HCT116 (cell line): ENCODE measurements around the gene CRYGA. TPM values are rescaled to one million over a fixed set of nuclear protein-coding genes. Genes with fewer than 3 reads are reported as not detected.

Experiments used
- ATAC-seq: fragments of 200-7000 bp; cut with Tn5 transposase; 2 replicates; pipeline ENCODE4 v1.9.1; 2020; ENCODE audit warnings: mild to moderate bottlenecking, moderate library complexity
- BruUV-seq: library from RNA; stranded (reverse); fragments of 400-500 nt; replicated peaks from 2 replicates; lab custom pipeline; 2021; lab: Mats Ljungman, UMichigan
- CTCF ChIA-PET: fragments of 300-600 bp; sonication (Branson Sonifier 250); formaldehyde crosslinking; loops from one replicate; lab custom pipeline; 2021; ENCODE audit warnings: antibody characterized with exemption; lab: Charles Lee
- POLR2A ChIA-PET: fragments of 300-600, 350-600 bp; sonication (Branson Sonifier 250); formaldehyde crosslinking; loops from one replicate; lab custom pipeline; 2021; ENCODE audit warnings: antibody characterized with exemption; lab: Charles Lee
- RAD21 ChIA-PET, 2 experiments: fragments of 300-600 bp; sonication (Branson Sonifier 250); formaldehyde crosslinking; loops; one replicate each; lab custom pipeline; 2023; ENCODE audit warnings: low total read pairs in 2 of 2; ENCODE audit not compliant: uncharacterized antibody in 2 of 2, unreplicated experiment in 2 of 2, low non-redundant PET in 1 of 2; lab: Charles Lee
- DNase-seq: peaks from one replicate; pipeline ENCODE4 v3.0.0-alpha.2; 2010; ENCODE audit warnings: low read depth, low spot score
- H2AFZ ChIP-seq: fragments of 200-600 bp; shearing (Covaris generic), sonication (generic); 2 replicates; pipeline ENCODE4 v1.6.1; 2017; ENCODE audit warnings: low read depth, mixed run types, mixed read lengths, antibody characterized with exemption, low read length; ENCODE audit not compliant: poor library complexity, severe bottlenecking
- H3K27ac ChIP-seq: 2 replicates; pipeline ENCODE4 v1.5.1; 2012; ENCODE audit warnings: low read depth, low read length
- H3K27me3 ChIP-seq: fragments of 200-600 bp; sonication (generic); 2 replicates; pipeline ENCODE4 v1.6.1; 2016; ENCODE audit warnings: mixed run types, low read length, mixed read lengths; ENCODE audit not compliant: insufficient read depth
- H3K36me3 ChIP-seq, 2 experiments: fragments of 200-500 bp in 1 of 2; fragments of 200-600 bp in 1 of 2; sonication (Bioruptor generic) in 1 of 2; sonication (generic) in 1 of 2; 2 replicates each; pipeline versions ENCODE4 v1.5.1 to v1.6.1; 2014 to 2016; ENCODE audit warnings: low read length in 2 of 2, inconsistent platforms in 1 of 2, mixed read lengths in 1 of 2, mixed run types in 1 of 2; ENCODE audit not compliant: insufficient read depth in 2 of 2, control insufficient read depth in 1 of 2
- H3K4me1 ChIP-seq, 2 experiments: fragments of 200-600 bp in 1 of 2; sonication (generic) in 1 of 2; 2 replicates each; pipeline versions ENCODE4 v1.5.1 to v1.6.1; 2012 to 2017; ENCODE audit warnings: low read length in 2 of 2, inconsistent platforms in 1 of 2, mild to moderate bottlenecking in 1 of 2, mixed read lengths in 1 of 2, mixed run types in 1 of 2, moderate library complexity in 1 of 2; ENCODE audit not compliant: insufficient read depth in 2 of 2, control insufficient read depth in 1 of 2
- H3K4me2 ChIP-seq: fragments of 200-600 bp; sonication (generic); 2 replicates; pipeline ENCODE4 v1.6.1; 2017; ENCODE audit warnings: mixed run types, low read length, mixed read lengths
- H3K4me3 ChIP-seq, 2 experiments: fragments of 200-600 bp in 1 of 2; sonication (generic) in 1 of 2; replicated peaks in 1 of 2; 2 replicates each; pipeline ENCODE4 v1.5.1; 2011 to 2016; ENCODE audit warnings: low read length in 2 of 2, control low read depth in 1 of 2, low read depth in 1 of 2, mild to moderate bottlenecking in 1 of 2, mixed read lengths in 1 of 2, mixed run types in 1 of 2
- H3K79me2 ChIP-seq: fragments of 200-600 bp; sonication (generic); 2 replicates; pipeline ENCODE4 v1.6.1; 2017; ENCODE audit warnings: mild to moderate bottlenecking, mixed run types, low read length, moderate library complexity, mixed read lengths; ENCODE audit not compliant: insufficient read depth
- H3K9ac ChIP-seq: fragments of 200-600 bp; sonication (generic); 2 replicates; pipeline ENCODE4 v1.6.1; 2016; ENCODE audit warnings: low read length, mixed read lengths
- H3K9me2 ChIP-seq: fragments of 200-600 bp; sonication (generic), shearing (Covaris generic); 2 replicates; pipeline ENCODE4 v1.6.1; 2017; ENCODE audit warnings: mixed run types, mild to moderate bottlenecking, moderate library complexity; ENCODE audit not compliant: insufficient read depth
- H3K9me3 ChIP-seq, 2 experiments: fragments of 200-500 bp in 1 of 2; fragments of 200-600 bp in 1 of 2; sonication (Bioruptor generic) in 1 of 2; sonication (generic) in 1 of 2; 2 replicates each; pipeline ENCODE4 v1.6.1; 2014 to 2017; ENCODE audit warnings: low read length in 2 of 2, mixed read lengths in 2 of 2, inconsistent platforms in 1 of 2, low read depth in 1 of 2, mild to moderate bottlenecking in 1 of 2, mixed run types in 1 of 2, moderate library complexity in 1 of 2; ENCODE audit not compliant: control insufficient read depth in 1 of 2, insufficient read depth in 1 of 2
- H4K20me1 ChIP-seq: fragments of 200-600 bp; sonication (generic), shearing (Covaris generic); 2 replicates; pipeline ENCODE4 v1.6.1; 2017; ENCODE audit warnings: mixed run types, mild to moderate bottlenecking, moderate library complexity; ENCODE audit not compliant: insufficient read depth
- CBX3 ChIP-seq: IDR thresholded peaks from 2 replicates; pipeline ENCODE4 v1.6.1; 2012; ENCODE audit warnings: low read depth
- CTCF ChIP-seq, 3 experiments: fragments of 200-600 bp in 1 of 3; sonication (generic) in 1 of 3; IDR thresholded peaks in 2 of 3; conservative IDR thresholded peaks in 1 of 3; 2 replicates each; pipeline ENCODE4 v1.5.1; 2012 to 2017; ENCODE audit warnings: low read depth in 2 of 3, low read length in 2 of 3, antibody characterized with exemption in 1 of 3, borderline replicate concordance in 1 of 3, control low read depth in 1 of 3, mild to moderate bottlenecking in 1 of 3, mixed read lengths in 1 of 3, mixed run types in 1 of 3, moderate library complexity in 1 of 3; ENCODE audit not compliant: insufficient read depth in 1 of 3
- EGR1 ChIP-seq: IDR thresholded peaks from 2 replicates; pipeline ENCODE4 v1.6.1; 2012; ENCODE audit warnings: low read depth
- EZH2 ChIP-seq: fragments of 200-600 bp; sonication (generic); IDR thresholded peaks from 2 replicates; pipeline ENCODE4 v1.6.1; 2017; ENCODE audit warnings: antibody characterized with exemption, mixed run types
- JUND ChIP-seq: IDR thresholded peaks from 2 replicates; pipeline ENCODE4 v1.6.1; 2012
- POLR2AphosphoS5 ChIP-seq: IDR thresholded peaks from 2 replicates; pipeline ENCODE4 v1.6.1; 2011; ENCODE audit warnings: mild to moderate bottlenecking, low read depth, low read length, moderate library complexity
- SIN3A ChIP-seq: IDR thresholded peaks from 2 replicates; pipeline ENCODE4 v1.6.1; 2012; ENCODE audit warnings: low read depth
- TCF7L2 ChIP-seq: IDR thresholded peaks from 2 replicates; pipeline ENCODE4 v1.7.0; 2011; ENCODE audit warnings: borderline replicate concordance, inconsistent platforms; ENCODE audit not compliant: insufficient read depth, insufficient read length; ENCODE audit errors: extremely low read depth
- YY1 ChIP-seq: IDR thresholded peaks from 2 replicates; pipeline ENCODE4 v1.6.1; 2011; ENCODE audit warnings: low read length, low read depth, moderate library complexity, mild to moderate bottlenecking; ENCODE audit not compliant: insufficient replicate concordance; ENCODE audit errors: extremely low read depth
- ZFX ChIP-seq: fragments of 450-650 bp; IDR thresholded peaks from 2 replicates; pipeline ENCODE4 v1.6.1; 2017
- intact Hi-C: fragments of 100-400 bp; cut with micrococcal nuclease; formaldehyde crosslinking; loops from 2 replicates; pipeline ENCODE4 v1.10.0; 2022
- total RNA-seq: library from RNA; stranded (reverse); gene quantifications from one replicate; pipeline ENCODE4 v1.2.1, GENCODE V29; 2021; ENCODE audit not compliant: unreplicated experiment

The CRYGA gene
- total RNA-seq, 1 experiment from 2014 or later = not detected

DNA sequence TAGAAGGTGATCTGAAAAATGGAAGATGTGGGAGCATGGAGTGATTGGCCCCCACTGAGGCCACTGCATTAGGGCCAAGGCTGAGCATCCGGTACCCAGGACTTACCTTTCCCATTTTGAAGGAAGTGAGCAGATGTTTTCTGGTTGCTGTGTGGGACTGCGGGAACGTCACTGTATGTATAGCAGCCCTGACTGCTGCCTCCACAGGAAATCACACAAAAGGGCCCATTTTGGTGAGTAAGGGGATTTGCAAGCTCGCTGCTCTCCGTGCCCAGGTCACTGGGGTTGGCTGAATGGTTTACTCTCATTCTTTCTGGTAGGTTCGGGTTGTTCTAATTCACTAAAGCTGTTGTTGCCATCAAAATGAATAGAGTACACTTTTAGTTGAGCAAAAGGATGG lies 17.4 kb downstream of the CRYGA start, which contains the start of gene CRYGB:
Gene CRYGB (minus strand): TSS at position 153 of the 400 bp plus-strand sequence. CDS start 38 bp downstream, at position 115.
- H3K9me2 ChIP-seq = no peaks in the 10 kb centered on the region
- H4K20me1 ChIP-seq = no peaks in the 10 kb centered on the region
- ATAC-seq (no peak), DNase-seq (no peak)
- no peak within 1 kb of the TSS for H3K4me2 ChIP-seq
- ChIA-PET CTCF (no interaction called here), RAD21 (no interaction called here), POLR2A (no interaction called here)
- H3K9ac ChIP-seq = no peak within 1 kb of the TSS
- no peak within 1 kb of the TSS for H3K4me3 ChIP-seq
- H3K4me1 ChIP-seq = no peaks in the 10 kb centered on the region
- H2AFZ ChIP-seq = no peak within 1 kb of the TSS
- no peaks in the 10 kb centered on the region for H3K36me3 ChIP-seq
- no peaks in the 10 kb centered on the region for H3K27me3 ChIP-seq
- H3K79me2 ChIP-seq = no peaks in the 10 kb centered on the region
- H3K9me3 ChIP-seq = no peaks in the 10 kb centered on the region
- BruUV-seq = no TSS peak
- no peak within 1 kb of the TSS for H3K27ac ChIP-seq
- no peak for TF ChIP-seq TCF7L2
- intact Hi-C loops = no loop called here

GRCh38 chr2:208142925-208143799 lies 20.2 kb downstream of the CRYGA start:
- no peaks in the 10 kb centered on the region for H3K79me2 ChIP-seq
- TF ChIP-seq JUND = no peak
- TF ChIP-seq ZFX = no peak
- no peak for TF ChIP-seq YY1
- no peak for TF ChIP-seq EGR1
- no peak for TF ChIP-seq CTCF (IDR thresholded peaks at IDR 0.05 in 2 of 3, conservative IDR thresholded peaks at IDR 0.05 in 1 of 3; ENCODE audit: borderline replicate concordance in 1 of 3, insufficient read depth in 1 of 3, low read depth in 2 of 3, low read length in 2 of 3)
- no peak for TF ChIP-seq EZH2
- TF ChIP-seq POLR2AphosphoS5 = no peak
- TF ChIP-seq SIN3A = no peak
- no peak for TF ChIP-seq CBX3
- no peaks in the 10 kb centered on the region for H3K9me2 ChIP-seq
- no TSS peak for BruUV-seq
- intact Hi-C loops = no loop called here
- no peak overlapping the region for H3K27ac ChIP-seq
- ChIA-PET POLR2A (no interaction called here), RAD21 (no interaction called here), CTCF (interaction anchor here (1.4 to 1.7 kb wide), 2 partner anchors 33 to 42 kb away, joined by 3 to 5 read pairs; no protein-coding TSS in a partner anchor)
- no peak overlapping the region for H3K4me2 ChIP-seq
- ATAC-seq (no peak), DNase-seq (no peak)
- no peaks in the 10 kb centered on the region for H4K20me1 ChIP-seq
- no peak overlapping the region for H3K4me3 ChIP-seq
- H3K9me3 ChIP-seq = no peaks in the 10 kb centered on the region
- no peaks in the 10 kb centered on the region for H3K4me1 ChIP-seq
- H3K36me3 ChIP-seq = no peaks in the 10 kb centered on the region
- no peak overlapping the region for H3K9ac ChIP-seq
- H3K27me3 ChIP-seq = no peaks in the 10 kb centered on the region
- H2AFZ ChIP-seq = no peak overlapping the region
